ENCODE data around the gene DOK6.

Gene DOK6

GRCh38 chr18:69715191-69715795 is 314.6 kb downstream of the DOK6 start:
- Histone ChIP-seq H2BK120ac (ENCODE audit: insufficient read depth, low read length, poor library complexity) (no peak overlapping the region), H3K4me2 (ENCODE audit: low read length) (no peak overlapping the region), H4K12ac (ENCODE audit: low read depth, low read length) (no peak overlapping the region), H2BK5ac (ENCODE audit: low read depth, low read length, poor library complexity) (no peak overlapping the region), H2AK5ac (ENCODE audit: low read length) (no peak overlapping the region), H3K79me1 (ENCODE audit: low read length) (peaks cover 1% of the 10 kb centered on the region), H3K36me3 (ENCODE audit: control insufficient read depth in 1 of 2, insufficient read depth in 2 of 2, low read length in 2 of 2) (no peaks in the 10 kb centered on the region), H3K14ac (ENCODE audit: low read length) (no peak overlapping the region), H3K27ac (ENCODE audit: low read depth, low read length) (no peak overlapping the region), H3K9ac (ENCODE audit: low read length) (no peak overlapping the region), H3K4ac (ENCODE audit: low read depth, low read length) (no peak overlapping the region), H4K91ac (ENCODE audit: low read depth, low read length) (no peak overlapping the region), H3K18ac (ENCODE audit: low read length) (no peak overlapping the region), H3K9me3 (ENCODE audit: insufficient read depth, low read depth, low read length) (no peaks in the 10 kb centered on the region), H3K4me1 (ENCODE audit: control insufficient read depth in 1 of 2, insufficient read depth in 2 of 2, low read length in 2 of 2) (no peaks in the 10 kb centered on the region), H3K4me3 (ENCODE audit: low read depth, low read length) (no peak overlapping the region), H3K79me2 (ENCODE audit: control insufficient read depth, insufficient read depth, low read length, poor library complexity) (no peaks in the 10 kb centered on the region), H4K8ac (ENCODE audit: low read depth, low read length) (no peak overlapping the region), H2BK12ac (ENCODE audit: low read length) (no peak overlapping the region), H2AFZ (ENCODE audit: insufficient read depth, low read length, poor library complexity) (no peak overlapping the region), H3K27me3 (ENCODE audit: insufficient read depth, low read length) (no peaks in the 10 kb centered on the region), H3K23ac (ENCODE audit: low read length) (no peak overlapping the region)
- no CpG with 5 or more reads among the region's 7 CpGs for WGBS (ENCODE audit: extremely low coverage, insufficient coverage, insufficient read length)
- no peak for DNase-seq

- Histone ChIP-seq H3K36me3 (ENCODE audit: control insufficient read depth in 1 of 2, insufficient read depth in 2 of 2, low read length in 2 of 2) (no peaks in the 10 kb centered on the region), H3K27ac (ENCODE audit: low read depth, low read length) (no peak overlapping the region), H4K12ac (ENCODE audit: low read depth, low read length) (no peak overlapping the region), H3K27me3 (ENCODE audit: insufficient read depth, low read length) (no peaks in the 10 kb centered on the region), H3K14ac (ENCODE audit: low read length) (no peak overlapping the region), H3K9me3 (ENCODE audit: insufficient read depth, low read depth, low read length) (no peaks in the 10 kb centered on the region), H2BK12ac (ENCODE audit: low read length) (no peak overlapping the region), H2BK120ac (ENCODE audit: insufficient read depth, low read length, poor library complexity) (no peak overlapping the region), H4K91ac (ENCODE audit: low read depth, low read length) (no peak overlapping the region), H3K4me1 (ENCODE audit: control insufficient read depth in 1 of 2, insufficient read depth in 2 of 2, low read length in 2 of 2) (no peaks in the 10 kb centered on the region), H3K23ac (ENCODE audit: low read length) (no peak overlapping the region), H3K79me2 (ENCODE audit: control insufficient read depth, insufficient read depth, low read length, poor library complexity) (no peaks in the 10 kb centered on the region), H2AK5ac (ENCODE audit: low read length) (no peak overlapping the region), H3K18ac (ENCODE audit: low read length) (no peak overlapping the region), H4K8ac (ENCODE audit: low read depth, low read length) (no peak overlapping the region), H2BK5ac (ENCODE audit: low read depth, low read length, poor library complexity) (no peak overlapping the region), H3K4me3 (ENCODE audit: low read depth, low read length) (no peak overlapping the region), H2AFZ (ENCODE audit: insufficient read depth, low read length, poor library complexity) (no peak overlapping the region), H3K79me1 (ENCODE audit: low read length) (peaks cover 1% of the 10 kb centered on the region), H3K4me2 (ENCODE audit: low read length) (no peak overlapping the region), H3K4ac (ENCODE audit: low read depth, low read length) (no peak overlapping the region), H3K9ac (ENCODE audit: low read length) (no peak overlapping the region)
- no peak for DNase-seq
- WGBS (ENCODE audit: extremely low coverage, insufficient coverage, insufficient read length), result no CpG with 5 or more reads among the region's 2 CpGs
Measured at GRCh38 chr18:69717586-69717985, 316.9 kb downstream of the DOK6 start.

- Histone ChIP-seq H2AFZ (ENCODE audit: insufficient read depth, low read length, poor library complexity) (no peak overlapping the region), H3K4me1 (ENCODE audit: control insufficient read depth in 1 of 2, insufficient read depth in 2 of 2, low read length in 2 of 2) (no peaks in the 10 kb centered on the region), H3K18ac (ENCODE audit: low read length) (no peak overlapping the region), H4K12ac (ENCODE audit: low read depth, low read length) (no peak overlapping the region), H3K4me2 (ENCODE audit: low read length) (no peak overlapping the region), H3K9ac (ENCODE audit: low read length) (no peak overlapping the region), H2BK120ac (ENCODE audit: insufficient read depth, low read length, poor library complexity) (no peak overlapping the region), H2AK5ac (ENCODE audit: low read length) (no peak overlapping the region), H4K8ac (ENCODE audit: low read depth, low read length) (no peak overlapping the region), H2BK12ac (ENCODE audit: low read length) (no peak overlapping the region), H3K23ac (ENCODE audit: low read length) (no peak overlapping the region), H3K36me3 (ENCODE audit: control insufficient read depth in 1 of 2, insufficient read depth in 2 of 2, low read length in 2 of 2) (no peaks in the 10 kb centered on the region), H3K27ac (ENCODE audit: low read depth, low read length) (no peak overlapping the region), H3K27me3 (ENCODE audit: insufficient read depth, low read length) (no peaks in the 10 kb centered on the region), H3K14ac (ENCODE audit: low read length) (no peak overlapping the region), H4K91ac (ENCODE audit: low read depth, low read length) (no peak overlapping the region), H3K79me1 (ENCODE audit: low read length) (peaks cover 1% of the 10 kb centered on the region), H3K4me3 (ENCODE audit: low read depth, low read length) (no peak overlapping the region), H3K4ac (ENCODE audit: low read depth, low read length) (no peak overlapping the region), H3K9me3 (ENCODE audit: insufficient read depth, low read depth, low read length) (no peaks in the 10 kb centered on the region), H2BK5ac (ENCODE audit: low read depth, low read length, poor library complexity) (no peak overlapping the region), H3K79me2 (ENCODE audit: control insufficient read depth, insufficient read depth, low read length, poor library complexity) (no peaks in the 10 kb centered on the region)
- no peak for DNase-seq
- no CpG with 5 or more reads among the region's 1 CpG for WGBS (ENCODE audit: extremely low coverage, insufficient coverage, insufficient read length)
Measured at GRCh38 chr18:69718912-69719547, 318.3 kb downstream of the DOK6 start.

DNA sequence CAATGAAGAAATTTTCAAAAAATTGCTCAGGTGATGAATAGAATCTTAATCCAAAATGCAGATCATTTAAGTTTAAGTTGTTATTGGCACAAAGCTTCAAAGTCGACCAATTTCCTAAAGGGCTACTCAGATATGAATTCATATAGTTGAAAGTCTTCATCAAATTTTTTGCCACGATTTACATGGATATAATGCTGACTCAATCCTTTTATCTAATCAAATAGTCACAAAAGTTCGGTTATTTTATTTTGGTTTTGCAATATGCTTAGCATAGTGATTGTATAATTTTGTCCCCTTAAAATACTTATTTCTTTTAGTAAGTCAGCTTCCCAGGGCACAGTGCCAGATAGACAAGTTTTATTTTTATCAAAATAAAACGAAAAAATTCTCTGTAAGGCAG is 319.7 kb downstream of the DOK6 start:
- no peak overlapping the region for H3K4me3 ChIP-seq (ENCODE audit: low read depth, low read length)
- no peak overlapping the region for H3K4me2 ChIP-seq (ENCODE audit: low read length)
- H3K9me3 ChIP-seq (ENCODE audit: insufficient read depth, low read depth, low read length), result no peaks in the 10 kb centered on the region
- H2BK120ac ChIP-seq (ENCODE audit: insufficient read depth, low read length, poor library complexity), result no peak overlapping the region
- no CpG with 5 or more reads among the region's 4 CpGs for WGBS (ENCODE audit: extremely low coverage, insufficient coverage, insufficient read length)
- no peaks in the 10 kb centered on the region for H3K4me1 ChIP-seq (ENCODE audit: control insufficient read depth in 1 of 2, insufficient read depth in 2 of 2, low read length in 2 of 2)
- no peak overlapping the region for H3K9ac ChIP-seq (ENCODE audit: low read length)
- H3K27ac ChIP-seq (ENCODE audit: low read depth, low read length), result no peak overlapping the region
- H3K27me3 ChIP-seq (ENCODE audit: insufficient read depth, low read length), result no peaks in the 10 kb centered on the region
- H2AK5ac ChIP-seq (ENCODE audit: low read length), result no peak overlapping the region
- no peak overlapping the region for H2AFZ ChIP-seq (ENCODE audit: insufficient read depth, low read length, poor library complexity)
- H3K18ac ChIP-seq (ENCODE audit: low read length), result no peak overlapping the region
- H4K8ac ChIP-seq (ENCODE audit: low read depth, low read length), result no peak overlapping the region
- H3K14ac ChIP-seq (ENCODE audit: low read length), result no peak overlapping the region
- no peak for DNase-seq
- no peaks in the 10 kb centered on the region for H3K36me3 ChIP-seq (ENCODE audit: control insufficient read depth in 1 of 2, insufficient read depth in 2 of 2, low read length in 2 of 2)
- no peak overlapping the region for H3K4ac ChIP-seq (ENCODE audit: low read depth, low read length)
- H4K12ac ChIP-seq (ENCODE audit: low read depth, low read length), result no peak overlapping the region
- H4K91ac ChIP-seq (ENCODE audit: low read depth, low read length), result no peak overlapping the region
- no peaks in the 10 kb centered on the region for H3K79me1 ChIP-seq (ENCODE audit: low read length)
- H3K79me2 ChIP-seq (ENCODE audit: control insufficient read depth, insufficient read depth, low read length, poor library complexity), result no peaks in the 10 kb centered on the region
- no peak overlapping the region for H2BK12ac ChIP-seq (ENCODE audit: low read length)
- H3K23ac ChIP-seq (ENCODE audit: low read length), result no peak overlapping the region
- no peak overlapping the region for H2BK5ac ChIP-seq (ENCODE audit: low read depth, low read length, poor library complexity)
